SK-N-SH (cell line): ENCODE results near the gene MAPK10.

Source experiments
- CTCF ChIP-seq: fragments of 200-600 bp; sonication (generic); IDR thresholded peaks from 2 replicates; pipeline ENCODE4 v1.6.1; 2017; ENCODE audit warnings: antibody characterized with exemption, mild to moderate bottlenecking, moderate library complexity
- MXI1 ChIP-seq: IDR thresholded peaks from 2 replicates; pipeline ENCODE4 v1.6.1; 2012; ENCODE audit warnings: mild to moderate bottlenecking, low read depth, low read length, improper control_type of control experiment
- POLR2AphosphoS5 ChIP-seq: IDR thresholded peaks from 2 replicates; pipeline ENCODE4 v1.6.1; 2012; ENCODE audit warnings: low read depth, low read length

- TF ChIP-seq POLR2AphosphoS5, result no peak
- TF ChIP-seq MXI1, result no peak
- TF ChIP-seq CTCF, result no peak
These were observed 138.9 kb downstream of the MAPK10 start for GRCh38 chr4:86221002-86221401.
